Endothelial cell of umbilical vein (primary cell): Measurements from ENCODE around the gene LMTK2. TPM values are rescaled to one million over a fixed set of nuclear protein-coding genes. Genes with fewer than 3 reads are reported as not detected.

ENCODE experiments used
- BruUV-seq: library from RNA; stranded (reverse); fragments of 400-500 nt; replicated peaks from 2 replicates; lab custom pipeline; 2021; lab: Mats Ljungman, UMichigan
- CTCF ChIA-PET: fragments of 300-600, 350-600 bp; sonication (Branson Sonifier 250); formaldehyde crosslinking; loops from one replicate; lab custom pipeline; 2021; ENCODE audit warnings: antibody characterized with exemption, inconsistent platforms; lab: Charles Lee
- POLR2A ChIA-PET: fragments of 300-600, 350-600 bp; sonication (Branson Sonifier 250); formaldehyde crosslinking; loops from one replicate; lab custom pipeline; 2021; ENCODE audit warnings: antibody characterized with exemption, inconsistent platforms; lab: Charles Lee
- DNase-seq: peaks from one replicate; pipeline ENCODE4 v3.0.0-alpha.2; 2011; ENCODE audit warnings: low read depth, low spot score
- FAIRE-seq: peaks from 2 replicates; lab custom pipeline; 2011; peaks lifted over from hg19 to GRCh38; lab: Jason Lieb, UNC
- H2AFZ ChIP-seq: 2 replicates; pipeline ENCODE4 v1.6.0; 2012; ENCODE audit warnings: low read depth, low read length, control low read depth, inconsistent platforms
- H3K27ac ChIP-seq: 2 replicates; pipeline ENCODE4 v1.5.1; 2011; ENCODE audit warnings: low read depth, mild to moderate bottlenecking, control low read depth, low read length, moderate library complexity; ENCODE audit not compliant: insufficient read depth
- H3K27me3 ChIP-seq, 2 experiments: 2 replicates each; pipeline versions ENCODE4 v1.6.0 to v1.6.1; 2011; ENCODE audit warnings: low read length in 2 of 2, mixed read lengths in 1 of 2; ENCODE audit not compliant: control insufficient read depth in 2 of 2, insufficient read depth in 2 of 2
- H3K36me3 ChIP-seq, 2 experiments: 2 replicates in 1 of 2; 3 replicates in 1 of 2; pipeline ENCODE4 v1.5.1; 2011; ENCODE audit warnings: low read length in 2 of 2, mild to moderate bottlenecking in 1 of 2, moderate library complexity in 1 of 2; ENCODE audit not compliant: control insufficient read depth in 2 of 2, insufficient read depth in 2 of 2; ENCODE audit errors: extremely low read depth in 1 of 2
- H3K4me1 ChIP-seq: 3 replicates; pipeline ENCODE4 v1.5.1; 2011; ENCODE audit warnings: mild to moderate bottlenecking, low read length; ENCODE audit not compliant: control insufficient read depth, insufficient read depth; ENCODE audit errors: extremely low read depth
- H3K4me2 ChIP-seq: 2 replicates; pipeline ENCODE4 v1.6.1; 2011; ENCODE audit warnings: low read length, control low read depth, mixed read lengths; ENCODE audit not compliant: insufficient read depth
- H3K4me3 ChIP-seq, 3 experiments: fragments of 200-600 bp in 1 of 3; sonication (generic), shearing (Covaris generic) in 1 of 3; replicated peaks in 1 of 3; 2 replicates each; pipeline ENCODE4 v1.5.1; 2011 to 2016; ENCODE audit warnings: control low read depth in 3 of 3, low read length in 3 of 3, mild to moderate bottlenecking in 2 of 3, inconsistent platforms in 1 of 3, low read depth in 1 of 3, moderate library complexity in 1 of 3; ENCODE audit not compliant: insufficient read depth in 1 of 3
- H3K79me2 ChIP-seq: 2 replicates; pipeline ENCODE4 v1.6.0; 2012; ENCODE audit warnings: low read length, inconsistent platforms; ENCODE audit not compliant: control insufficient read depth, insufficient read depth
- H3K9ac ChIP-seq: replicated peaks from 2 replicates; pipeline ENCODE3; 2011; ENCODE audit warnings: low read length, control low read depth; ENCODE audit not compliant: insufficient read depth; ENCODE audit errors: extremely low read depth
- H3K9me1 ChIP-seq: replicated peaks from 3 replicates; pipeline ENCODE4 v1.6.0; 2011; ENCODE audit warnings: mild to moderate bottlenecking, low read length; ENCODE audit not compliant: control insufficient read depth, insufficient read depth; ENCODE audit errors: extremely low read depth
- H3K9me3 ChIP-seq: replicated peaks from 2 replicates; pipeline ENCODE4 v1.5.1; 2012; ENCODE audit warnings: low read length, inconsistent platforms; ENCODE audit not compliant: control insufficient read depth, insufficient read depth
- H4K20me1 ChIP-seq: replicated peaks from 2 replicates; pipeline ENCODE3; 2011; ENCODE audit warnings: mild to moderate bottlenecking, low read length; ENCODE audit not compliant: control insufficient read depth, insufficient read depth; ENCODE audit errors: extremely low read depth
- CTCF ChIP-seq, 2 donors: IDR thresholded peaks; 1 replicate in 1 of 2; 2 replicates in 1 of 2; pipeline ENCODE4 v1.5.1; 2011; ENCODE audit warnings: low read length in 2 of 2, mild to moderate bottlenecking in 2 of 2, moderate library complexity in 2 of 2, control low read depth in 1 of 2, inconsistent platforms in 1 of 2, low read depth in 1 of 2; ENCODE audit not compliant: insufficient read depth in 1 of 2; ENCODE audit errors: extremely low read depth in 1 of 2
- EZH2 ChIP-seq: IDR thresholded peaks from 2 replicates; pipeline ENCODE4 v1.6.1; 2012; ENCODE audit warnings: borderline replicate concordance, low read depth, mild to moderate bottlenecking, moderate library complexity, low read length, inconsistent platforms; ENCODE audit not compliant: severe bottlenecking
- GATA2 ChIP-seq: IDR thresholded peaks from 2 replicates; pipeline ENCODE4 v1.7.0; 2011; ENCODE audit warnings: low read depth, mild to moderate bottlenecking, moderate library complexity, mixed read lengths, low read length; ENCODE audit not compliant: insufficient read length, insufficient read depth
- MAX ChIP-seq: IDR thresholded peaks from 2 replicates; pipeline ENCODE4 v1.6.1; 2011; ENCODE audit not compliant: insufficient read depth, insufficient read length
- MYC ChIP-seq: IDR thresholded peaks from one replicate; pipeline ENCODE4 v1.6.1; 2011; ENCODE audit warnings: mild to moderate bottlenecking, low read depth, low read length
- POLR2AphosphoS5 ChIP-seq: IDR thresholded peaks from 2 replicates; pipeline ENCODE4 v1.6.1; 2012; ENCODE audit warnings: low read depth, mild to moderate bottlenecking, control low read depth, low read length, moderate library complexity; ENCODE audit not compliant: insufficient read depth
- dilution Hi-C: fragments of 300-500 bp; cut with MboI; formaldehyde crosslinking; loops from one replicate; pipeline ENCODE4 v1.15.0; 2019; ENCODE audit warnings: low sequenced_read_pairs; ENCODE audit not compliant: extremely low pct_ligation_motif_present
- intact Hi-C: fragments of 100-400 bp; cut with micrococcal nuclease; formaldehyde crosslinking; loops from one replicate; pipeline ENCODE4 v1.10.0; 2022
- polyA plus RNA-seq, 4 experiments: library from polyadenylated mRNA; depleted of rRNA in 3 of 4; stranded (reverse) in 3 of 4; unstranded in 1 of 4; fragments of >200 nt; gene quantifications; 2 replicates each; pipeline versions ENCODE4 v1.2.1 to v1.2.3, GENCODE V29; 2011 to 2012; ENCODE audit warnings: missing spikeins in 1 of 4
- total RNA-seq: library from RNA; stranded (reverse); gene quantifications from 2 replicates; pipeline ENCODE4 v1.2.3, GENCODE V29; 2021

The LMTK2 gene
- total and polyA plus RNA-seq, 2 donors (not counting 3 experiments of a cell fraction or from before 2014, with no cell fraction given): 5.9 to 13.8 TPM

- no peaks in the 10 kb centered on the region for H3K9me3 ChIP-seq
- POLR2A ChIA-PET: no interaction called here
- peak within 1 kb of the TSS; percentile 22 for H2AFZ ChIP-seq
- peaks cover 0 to 10% of the 10 kb centered on the region in 2 experiments for H3K36me3 ChIP-seq
- dilution Hi-C loops: no loop called here
- H3K4me1 ChIP-seq: no peaks in the 10 kb centered on the region
- CTCF ChIA-PET: interaction anchor here (1.0 to 2.4 kb wide), 2 partner anchors 43 to 190 kb away, joined by 3 to 8 read pairs; no protein-coding TSS in a partner anchor
- H3K4me3 ChIP-seq: peak within 1 kb of the TSS in 2 of 3 experiments; percentile 10 to 38
- H3K27ac ChIP-seq: no peak within 1 kb of the TSS
- no peaks in the 10 kb centered on the region for H3K27me3 ChIP-seq
- H3K9ac ChIP-seq: no peak within 1 kb of the TSS
- no TSS peak for BruUV-seq
- H3K9me1 ChIP-seq: no peaks in the 10 kb centered on the region
- no peak within 1 kb of the TSS for H3K4me2 ChIP-seq
- no peak for FAIRE-seq
- TF ChIP-seq EZH2 (no peak), POLR2AphosphoS5 (no peak), MAX (no peak), MYC (no peak)
- intact Hi-C loops: no loop called here
- no peaks in the 10 kb centered on the region for H4K20me1 ChIP-seq
- no peak for DNase-seq
- H3K79me2 ChIP-seq: no peaks in the 10 kb centered on the region
Measured at GRCh38 chr7:98211221-98211675, 104.6 kb downstream of the LMTK2 start, which contains the start of gene BHLHA15. Gene BHLHA15, plus strand, starts transcription at chr7:98211439. Its CDS starts 871 bp downstream, at chr7:98212310.

- Histone ChIP-seq H3K79me2 (no peaks in the 10 kb centered on the region), H3K9me3 (no peaks in the 10 kb centered on the region), H3K27ac (no peak overlapping the region), H3K36me3 (peaks cover 0 to 7% of the 10 kb centered on the region in 2 experiments), H3K4me1 (no peaks in the 10 kb centered on the region), H3K27me3 (no peaks in the 10 kb centered on the region), H4K20me1 (no peaks in the 10 kb centered on the region), H3K9ac (no peak overlapping the region), H3K9me1 (no peaks in the 10 kb centered on the region), H2AFZ (peak overlapping the region; percentile 22), H3K4me3 (peak overlapping the region in 1 of 3 experiments; percentile 38), H3K4me2 (no peak overlapping the region)
- no peak for TF ChIP-seq POLR2AphosphoS5
- no peak for TF ChIP-seq MYC
- no peak for TF ChIP-seq EZH2
- no peak for TF ChIP-seq CTCF (IDR thresholded peaks at IDR 0.05; ENCODE audit: extremely low read depth in 1 of 2, insufficient read depth in 1 of 2, low read depth in 1 of 2, low read length in 2 of 2)
- no peak for TF ChIP-seq GATA2
- CTCF ChIA-PET: interaction anchor here (1.0 to 2.4 kb wide), 3 partner anchors 44 to 191 kb away, joined by 3 to 8 read pairs (median 5); no protein-coding TSS in a partner anchor
- intact Hi-C loops: no loop called here
- BruUV-seq: no TSS peak
- FAIRE-seq (no peak), DNase-seq (no peak)
- POLR2A ChIA-PET: no interaction called here
- dilution Hi-C loops: no loop called here
Measured at GRCh38 chr7:98211676-98212531, 105.2 kb downstream of the LMTK2 start.
